Ascending aorta (tissue), 2 donors: Measurements from ENCODE around the gene INTS11. TPM values are rescaled to one million over a fixed set of nuclear protein-coding genes. Genes with fewer than 3 reads are reported as not detected.

Experiments
- DNase-seq, 2 donors: peaks; one replicate each; pipeline ENCODE4 v3.0.0-alpha.2; 2019; ENCODE audit warnings: low spot score in 2 of 2
- H3K27ac ChIP-seq, 2 donors: fragments of 200-600 bp; sonication (generic); one replicate each; pipeline ENCODE4 v1.5.1; 2016 to 2017; ENCODE audit warnings: mild to moderate bottlenecking in 1 of 2
- H3K27me3 ChIP-seq: fragments of 200-600 bp; sonication (generic); one replicate; pipeline ENCODE4 v1.5.1; 2017
- H3K36me3 ChIP-seq, 2 donors: fragments of 200-600 bp; sonication (generic); one replicate each; pipeline ENCODE4 v1.5.1; 2016
- H3K4me1 ChIP-seq, 2 donors: fragments of 200-600 bp; sonication (generic); one replicate each; pipeline ENCODE4 v1.5.1; 2016 to 2017; ENCODE audit warnings: mild to moderate bottlenecking in 1 of 2
- H3K4me3 ChIP-seq, 2 donors: fragments of 200-600 bp; sonication (generic); one replicate each; pipeline ENCODE4 v1.5.1; 2016 to 2017; ENCODE audit warnings: mild to moderate bottlenecking in 1 of 2
- H3K9me3 ChIP-seq, 2 donors: fragments of 200-600 bp; sonication (generic); one replicate each; pipeline ENCODE4 v1.5.1; 2016
- intact Hi-C: fragments of 100-400 bp; cut with DNase I; formaldehyde crosslinking; loops from one replicate; pipeline ENCODE4 v1.15.1; 2023
- total RNA-seq: library from RNA; depleted of rRNA; stranded (reverse); fragments of >200 nt; gene quantifications from one replicate; pipeline ENCODE4 v1.1.0, GENCODE V29; 2016
- TF ChIP-seq, protein P1 (sequence below), 3 experiments: fragments of 200-600 bp in 2 of 3; fragments of 450-650 bp in 1 of 3; sonication (generic) in 2 of 3; IDR thresholded peaks; one replicate each; pipeline ENCODE4 v1.5.1; 2016 to 2019; ENCODE audit warnings: antibody characterized with exemption in 3 of 3, mild to moderate bottlenecking in 1 of 3, moderate library complexity in 1 of 3

The INTS11 gene
- total RNA-seq, 1 donor from 2014 or later: 214 TPM

DNA sequence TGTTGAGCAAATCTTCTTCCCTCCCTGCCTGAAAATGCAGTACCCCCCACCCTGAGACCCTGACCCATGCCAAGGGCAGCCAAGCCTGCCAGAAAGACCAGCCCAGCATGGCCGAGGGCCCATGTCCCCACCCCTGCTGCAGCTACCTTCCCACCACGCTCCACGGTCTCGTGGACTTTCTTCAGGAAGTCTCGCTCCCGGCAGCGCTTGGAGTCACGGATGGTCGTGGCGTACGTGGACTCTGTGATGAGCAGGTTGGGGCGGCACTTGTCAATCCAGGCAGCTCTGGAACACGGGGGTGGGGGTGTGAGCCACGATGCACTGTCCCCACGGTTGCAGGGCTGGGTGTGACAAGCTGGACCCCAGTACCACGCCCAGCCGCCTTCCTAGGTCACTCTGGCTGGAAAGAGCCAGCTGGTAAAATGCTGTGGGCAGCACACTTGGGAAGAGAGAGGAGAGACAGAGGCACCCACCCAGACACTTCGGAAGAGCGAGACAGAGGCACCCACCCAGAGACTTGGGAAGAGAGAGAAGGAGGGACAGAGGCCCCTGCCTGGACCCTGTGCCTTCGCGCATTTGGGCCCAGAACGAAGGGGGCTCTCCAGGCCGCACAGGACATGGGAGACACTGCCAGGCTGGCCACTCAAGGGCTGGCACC lies 9.7 kb downstream of the INTS11 start:
- intact Hi-C loops: no loop called here
- DNase-seq: no peak
- Histone ChIP-seq H3K9me3 (no peaks in the 10 kb centered on the region), H3K4me3 (no peak overlapping the region), H3K27me3 (no peaks in the 10 kb centered on the region), H3K36me3 (peaks cover 60 to 71% of the 10 kb centered on the region in 2 donors), H3K27ac (no peak overlapping the region), H3K4me1 (peaks cover 3 to 14% of the 10 kb centered on the region in 2 donors)
- TF ChIP-seq, protein P1, sequence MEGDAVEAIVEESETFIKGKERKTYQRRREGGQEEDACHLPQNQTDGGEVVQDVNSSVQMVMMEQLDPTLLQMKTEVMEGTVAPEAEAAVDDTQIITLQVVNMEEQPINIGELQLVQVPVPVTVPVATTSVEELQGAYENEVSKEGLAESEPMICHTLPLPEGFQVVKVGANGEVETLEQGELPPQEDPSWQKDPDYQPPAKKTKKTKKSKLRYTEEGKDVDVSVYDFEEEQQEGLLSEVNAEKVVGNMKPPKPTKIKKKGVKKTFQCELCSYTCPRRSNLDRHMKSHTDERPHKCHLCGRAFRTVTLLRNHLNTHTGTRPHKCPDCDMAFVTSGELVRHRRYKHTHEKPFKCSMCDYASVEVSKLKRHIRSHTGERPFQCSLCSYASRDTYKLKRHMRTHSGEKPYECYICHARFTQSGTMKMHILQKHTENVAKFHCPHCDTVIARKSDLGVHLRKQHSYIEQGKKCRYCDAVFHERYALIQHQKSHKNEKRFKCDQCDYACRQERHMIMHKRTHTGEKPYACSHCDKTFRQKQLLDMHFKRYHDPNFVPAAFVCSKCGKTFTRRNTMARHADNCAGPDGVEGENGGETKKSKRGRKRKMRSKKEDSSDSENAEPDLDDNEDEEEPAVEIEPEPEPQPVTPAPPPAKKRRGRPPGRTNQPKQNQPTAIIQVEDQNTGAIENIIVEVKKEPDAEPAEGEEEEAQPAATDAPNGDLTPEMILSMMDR (IDR thresholded peaks at IDR 0.05): no peak

DNA sequence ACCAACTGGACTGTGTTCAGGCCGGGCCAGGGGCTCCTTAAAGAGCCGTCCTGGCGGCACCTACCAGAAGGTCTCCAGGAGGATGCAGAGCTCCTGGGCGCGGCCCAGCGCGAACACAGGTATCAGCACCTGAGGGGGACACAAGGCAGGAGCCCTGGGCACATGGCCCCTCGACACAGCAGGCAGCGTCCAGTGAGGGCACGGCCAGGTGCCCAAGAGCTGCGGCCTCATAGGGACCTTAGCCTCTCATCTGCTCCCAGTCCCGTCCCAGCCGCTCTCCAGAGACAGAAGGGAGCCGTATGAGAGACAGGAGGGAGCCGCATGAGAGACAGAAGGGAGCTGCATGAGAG lies 10.2 kb downstream of the INTS11 start:
- intact Hi-C loops: no loop called here
- Histone ChIP-seq H3K36me3 (peaks cover 54 to 67% of the 10 kb centered on the region in 2 donors), H3K4me3 (no peak overlapping the region), H3K9me3 (no peaks in the 10 kb centered on the region), H3K4me1 (peaks cover 3 to 20% of the 10 kb centered on the region in 2 donors), H3K27me3 (no peaks in the 10 kb centered on the region), H3K27ac (no peak overlapping the region)
- no peak for DNase-seq
- TF ChIP-seq, protein P1 (IDR thresholded peaks at IDR 0.05): no peak

DNA sequence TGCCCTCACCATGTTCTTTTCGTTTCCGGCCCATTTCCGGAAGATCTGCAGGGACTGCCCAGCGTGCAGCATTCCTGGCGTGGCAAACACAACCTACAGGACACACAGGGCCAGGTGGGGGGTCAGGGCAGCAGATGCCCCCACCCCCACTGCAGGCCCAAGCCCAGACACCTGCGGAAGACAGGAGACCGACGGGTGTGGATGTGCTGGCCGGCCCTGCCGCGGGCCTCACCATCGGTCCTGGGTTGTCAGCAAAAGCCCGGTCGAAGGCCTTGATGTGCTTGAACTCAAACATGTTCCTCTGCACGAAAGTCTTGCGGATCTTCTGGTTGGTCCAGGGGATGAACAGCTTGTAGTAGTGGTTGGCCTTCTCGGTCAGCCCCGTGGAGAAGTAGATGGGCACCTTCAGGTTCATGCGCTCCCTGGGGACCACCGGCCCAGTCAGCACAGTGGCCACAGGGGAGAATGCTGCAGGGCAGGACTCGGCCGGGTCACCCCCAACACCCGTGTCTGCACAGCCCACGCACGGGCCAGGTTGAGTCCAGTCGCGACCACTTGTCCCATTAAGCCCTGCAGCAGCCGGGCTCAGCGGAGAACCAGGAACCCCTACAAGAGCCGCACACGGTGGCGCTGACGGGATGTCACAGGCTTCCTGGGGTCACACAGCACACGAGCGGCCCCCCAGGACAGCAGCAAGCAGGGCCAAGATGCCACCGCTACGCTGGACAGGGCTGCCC lies 10.8 kb downstream of the INTS11 start:
- Histone ChIP-seq H3K4me1 (peaks cover under 1 to 20% of the 10 kb centered on the region in 2 donors), H3K36me3 (peaks cover 50 to 63% of the 10 kb centered on the region in 2 donors), H3K27ac (no peak overlapping the region), H3K4me3 (no peak overlapping the region), H3K27me3 (no peaks in the 10 kb centered on the region), H3K9me3 (no peaks in the 10 kb centered on the region)
- TF ChIP-seq, protein P1 (IDR thresholded peaks at IDR 0.05): no peak
- no peak for DNase-seq
- intact Hi-C loops: no loop called here

DNA sequence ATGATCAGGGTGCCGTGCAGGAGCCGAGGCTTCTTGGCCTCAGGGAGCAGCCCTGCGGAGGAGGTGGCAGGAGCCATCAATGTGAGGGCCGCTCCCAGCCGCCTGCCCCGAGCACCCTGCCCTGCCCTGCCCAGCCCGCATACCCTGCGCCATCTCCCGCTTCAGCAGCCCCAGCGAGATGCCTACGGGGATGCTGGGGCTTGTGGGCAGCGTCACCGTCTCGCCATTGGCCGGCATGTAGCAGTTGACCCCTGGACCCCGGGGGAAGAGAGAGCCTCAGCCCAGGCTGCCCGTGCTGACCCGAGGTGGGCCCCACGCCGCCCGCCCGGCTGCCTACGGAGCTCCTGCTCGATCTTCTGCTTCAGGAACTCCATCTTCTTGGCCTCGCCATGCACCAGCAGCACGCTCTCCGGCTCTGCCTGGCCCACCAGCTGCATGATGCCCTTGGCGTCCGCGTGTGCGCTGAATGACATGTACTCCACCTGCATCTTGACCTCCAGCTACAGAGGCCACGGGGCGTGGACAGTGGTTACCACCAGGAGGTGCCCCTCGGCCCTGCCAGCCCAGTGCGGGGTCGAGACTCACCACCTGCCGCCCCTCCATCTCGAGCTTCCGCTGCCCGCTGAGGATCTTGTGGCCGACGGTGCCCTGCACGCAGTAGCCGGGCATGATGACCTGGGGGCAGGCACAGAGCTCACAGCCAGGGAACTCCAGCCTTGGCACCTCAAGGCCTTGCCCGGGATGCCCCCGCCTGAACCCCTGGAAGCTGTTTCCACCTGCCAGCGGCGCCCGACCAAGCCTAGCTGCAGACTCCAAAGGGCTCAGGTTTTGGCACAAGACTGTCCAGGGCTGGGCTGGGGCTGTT lies 11.8 kb downstream of the INTS11 start:
- H3K4me3 ChIP-seq: no peak overlapping the region
- TF ChIP-seq, protein P1 (IDR thresholded peaks at IDR 0.05): no peak
- H3K36me3 ChIP-seq: peaks cover 50 to 63% of the 10 kb centered on the region in 2 donors
- no peak overlapping the region for H3K27ac ChIP-seq
- DNase-seq: no peak
- H3K4me1 ChIP-seq: peaks cover 0 to 14% of the 10 kb centered on the region in 2 donors
- intact Hi-C loops: no loop called here
- H3K9me3 ChIP-seq: no peaks in the 10 kb centered on the region
- H3K27me3 ChIP-seq: no peaks in the 10 kb centered on the region

DNA sequence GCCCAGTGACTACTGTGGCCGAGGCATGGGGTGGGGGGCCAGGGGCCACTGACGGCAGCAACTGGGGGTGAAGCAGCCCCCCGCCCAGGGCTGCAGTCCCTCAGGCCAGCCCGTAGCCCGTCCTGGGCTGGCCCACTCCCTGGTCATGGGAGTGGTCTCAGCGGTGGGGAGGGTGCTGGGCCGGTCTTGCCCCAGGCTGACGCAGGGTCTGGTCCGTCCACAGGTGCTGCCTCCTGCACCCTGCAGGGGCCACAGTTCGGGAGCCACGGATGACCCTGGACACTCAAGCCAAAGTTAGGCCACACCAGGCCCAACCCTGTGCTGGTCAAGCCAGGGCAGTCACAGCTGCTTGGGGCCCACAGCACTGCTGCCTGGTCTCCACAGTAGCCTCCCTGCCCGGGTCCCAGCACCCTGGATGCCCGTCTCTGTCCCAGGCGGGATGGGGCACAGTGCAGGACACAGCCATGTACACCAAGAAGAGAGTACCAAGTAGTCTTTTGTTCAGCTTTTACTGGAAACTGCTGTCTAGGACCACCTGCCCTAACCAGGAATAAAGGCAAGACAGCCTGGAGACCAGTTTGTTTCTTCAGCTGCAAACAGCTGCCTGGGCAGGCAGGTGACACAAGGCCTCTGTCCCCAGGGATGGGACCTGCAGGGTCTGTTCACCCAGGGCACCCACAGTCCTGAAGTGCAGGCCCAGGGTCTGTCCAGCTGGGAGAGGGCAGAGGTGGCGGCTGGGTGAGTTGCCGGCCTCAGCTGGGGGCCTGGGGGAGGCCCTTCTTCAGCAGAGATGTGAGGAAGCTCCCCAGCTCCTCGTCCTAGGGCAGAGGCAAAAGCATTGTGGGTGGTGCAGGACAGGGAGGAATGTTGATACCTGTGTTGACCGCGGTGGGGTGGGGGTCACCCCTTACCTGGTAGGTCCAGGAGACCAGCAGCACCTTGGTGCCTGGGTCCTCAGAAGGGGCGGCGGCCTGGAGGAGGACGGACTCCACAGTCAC lies 13.1 kb downstream of the INTS11 start:
- H3K36me3 ChIP-seq: peaks cover 46 to 60% of the 10 kb centered on the region in 2 donors
- TF ChIP-seq, protein P1 (IDR thresholded peaks at IDR 0.05): no peak

More for the DNA sequence above, 13.1 kb downstream of the INTS11 start:
- no peak overlapping the region for H3K4me3 ChIP-seq
- peaks cover 8 to 23% of the 10 kb centered on the region in 2 donors for H3K4me1 ChIP-seq
- DNase-seq: no peak
- H3K27me3 ChIP-seq: no peaks in the 10 kb centered on the region
- intact Hi-C loops: no loop called here
- no peak overlapping the region for H3K27ac ChIP-seq
- no peaks in the 10 kb centered on the region for H3K9me3 ChIP-seq
